ENCODE measurements around the gene COA1. TPM values are rescaled to one million over a fixed set of nuclear protein-coding genes. Genes with fewer than 3 reads are reported as not detected.

Gene COA1
- total RNA-seq, 2 experiments from 2014 or later, result 63.9 to 96.0 TPM

DNA sequence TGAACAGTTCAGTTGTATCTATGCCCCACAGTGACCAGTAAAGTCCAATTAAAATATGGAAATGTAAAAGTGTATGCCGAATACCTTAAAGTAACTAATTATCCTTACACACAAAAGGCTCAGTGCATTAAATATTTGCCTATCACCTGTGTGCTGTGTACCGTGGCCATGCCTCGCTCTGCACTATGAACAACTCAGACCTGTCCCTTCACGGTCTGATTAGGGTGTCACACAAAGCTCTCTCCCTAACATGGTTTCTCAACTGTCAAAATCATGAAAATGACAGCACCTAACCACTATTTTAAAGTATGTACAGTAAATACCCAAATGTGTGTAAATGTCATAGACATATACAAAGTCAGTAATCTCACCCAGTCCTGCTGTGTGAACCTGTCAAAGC, 103.3 kb downstream of the COA1 start:
- H3K79me2 ChIP-seq (ENCODE audit: insufficient read depth, low read depth, low read length), result peaks cover 40% of the 10 kb centered on the region; the same call in 1 of the 2 replicates
- peak overlapping the region; percentile 4 for H3K4me3 ChIP-seq (ENCODE audit: low read depth, low read length, poor library complexity, severe bottlenecking)
- H3K9me3 ChIP-seq (ENCODE audit: low read length), result no peaks in the 10 kb centered on the region
- peaks cover 44% of the 10 kb centered on the region for H3K4me1 ChIP-seq (ENCODE audit: insufficient read depth, low read length, poor library complexity, severe bottlenecking)
- H2AFZ ChIP-seq (ENCODE audit: low read length), result no peak overlapping the region
- H3K4me2 ChIP-seq (ENCODE audit: low read length), result peak overlapping the region; percentile 49
- peak overlapping the region; percentile 31 for H3K27ac ChIP-seq (ENCODE audit: low read depth, low read length, poor library complexity, severe bottlenecking)
- peak; percentile 20 for DNase-seq (ENCODE audit: low spot score)
- intact Hi-C loops (cut with micrococcal nuclease; ENCODE audit: unreplicated experiment), result no loop called here
- peaks cover 92% of the 10 kb centered on the region for H3K36me3 ChIP-seq (ENCODE audit: insufficient read depth, low read length)
- H3K9me2 ChIP-seq (ENCODE audit: insufficient read depth, low read length), result no peaks in the 10 kb centered on the region
- ChIA-PET CTCF (ENCODE audit: unreplicated experiment) (interaction anchor here (0.6 kb wide), 1 partner anchor 95 kb away, joined by 3 read pairs; no protein-coding TSS in a partner anchor), POLR2A (interaction anchor here (1.0 to 1.5 kb wide), 2 partner anchors 12 to 23 kb away, joined by 4 to 6 read pairs; no protein-coding TSS in a partner anchor)
- 0 out of 2 replicates have a peak, but pooled peaks cover 7% of the 10 kb centered on the region for H4K20me1 ChIP-seq (ENCODE audit: insufficient read depth, low read length)
- BruUV-seq (replicated peaks), result no TSS peak
- TF ChIP-seq, protein P1, sequence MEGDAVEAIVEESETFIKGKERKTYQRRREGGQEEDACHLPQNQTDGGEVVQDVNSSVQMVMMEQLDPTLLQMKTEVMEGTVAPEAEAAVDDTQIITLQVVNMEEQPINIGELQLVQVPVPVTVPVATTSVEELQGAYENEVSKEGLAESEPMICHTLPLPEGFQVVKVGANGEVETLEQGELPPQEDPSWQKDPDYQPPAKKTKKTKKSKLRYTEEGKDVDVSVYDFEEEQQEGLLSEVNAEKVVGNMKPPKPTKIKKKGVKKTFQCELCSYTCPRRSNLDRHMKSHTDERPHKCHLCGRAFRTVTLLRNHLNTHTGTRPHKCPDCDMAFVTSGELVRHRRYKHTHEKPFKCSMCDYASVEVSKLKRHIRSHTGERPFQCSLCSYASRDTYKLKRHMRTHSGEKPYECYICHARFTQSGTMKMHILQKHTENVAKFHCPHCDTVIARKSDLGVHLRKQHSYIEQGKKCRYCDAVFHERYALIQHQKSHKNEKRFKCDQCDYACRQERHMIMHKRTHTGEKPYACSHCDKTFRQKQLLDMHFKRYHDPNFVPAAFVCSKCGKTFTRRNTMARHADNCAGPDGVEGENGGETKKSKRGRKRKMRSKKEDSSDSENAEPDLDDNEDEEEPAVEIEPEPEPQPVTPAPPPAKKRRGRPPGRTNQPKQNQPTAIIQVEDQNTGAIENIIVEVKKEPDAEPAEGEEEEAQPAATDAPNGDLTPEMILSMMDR (conservative IDR thresholded peaks at IDR 0.05; ENCODE audit: low read length), result no peak
- TF ChIP-seq EZH2phosphoT487 (IDR thresholded peaks at IDR 0.05; ENCODE audit: borderline replicate concordance, low read depth, low read length), result no peak

DNA sequence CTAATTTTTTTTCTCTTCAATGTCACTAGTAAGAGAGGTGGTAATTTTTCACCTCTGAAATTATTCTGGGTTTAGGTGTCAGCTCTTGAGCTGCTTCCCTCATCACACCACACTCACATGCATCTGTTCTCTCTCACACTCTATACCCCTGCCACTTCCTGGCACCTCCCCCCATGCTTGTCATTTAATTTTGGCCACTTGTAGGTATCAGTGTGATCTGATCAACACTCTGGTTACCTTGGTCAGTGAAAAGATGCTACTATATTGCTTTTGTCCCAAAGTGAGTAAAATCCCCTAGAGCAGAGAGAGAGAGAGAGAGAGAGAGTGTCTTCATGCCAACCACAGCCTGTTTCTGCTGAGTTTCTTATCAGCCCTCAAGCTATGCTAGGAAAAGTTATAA, 103.9 kb downstream of the COA1 start:
- Histone ChIP-seq H3K36me3 (ENCODE audit: insufficient read depth, low read length) (peaks cover 91% of the 10 kb centered on the region), H3K4me3 (ENCODE audit: low read depth, low read length, poor library complexity, severe bottlenecking) (peak overlapping the region; percentile 4), H3K9me2 (ENCODE audit: insufficient read depth, low read length) (no peaks in the 10 kb centered on the region), H3K4me2 (ENCODE audit: low read length) (peak overlapping the region; percentile 49), H3K4me1 (ENCODE audit: insufficient read depth, low read length, poor library complexity, severe bottlenecking) (peaks cover 44% of the 10 kb centered on the region), H2AFZ (ENCODE audit: low read length) (no peak overlapping the region), H3K27ac (ENCODE audit: low read depth, low read length, poor library complexity, severe bottlenecking) (peak overlapping the region; percentile 31), H3K9me3 (ENCODE audit: low read length) (no peaks in the 10 kb centered on the region), H3K79me2 (ENCODE audit: insufficient read depth, low read depth, low read length) (peaks cover 40% of the 10 kb centered on the region; the same call in 1 of the 2 replicates), H4K20me1 (ENCODE audit: insufficient read depth, low read length) (0 out of 2 replicates have a peak, but pooled peaks cover 7% of the 10 kb centered on the region)
- TF ChIP-seq EZH2phosphoT487 (IDR thresholded peaks at IDR 0.05; ENCODE audit: borderline replicate concordance, low read depth, low read length), result no peak
- TF ChIP-seq, protein P1 (conservative IDR thresholded peaks at IDR 0.05; ENCODE audit: low read length), result no peak
- ChIA-PET POLR2A (interaction anchor here (0.6 kb wide), 1 partner anchor 8 kb away, joined by 3 read pairs; no protein-coding TSS in a partner anchor), CTCF (ENCODE audit: unreplicated experiment) (interaction anchor here (0.6 kb wide), 1 partner anchor 95 kb away, joined by 3 read pairs; no protein-coding TSS in a partner anchor)
- BruUV-seq (replicated peaks), result no TSS peak
- intact Hi-C loops (cut with micrococcal nuclease; ENCODE audit: unreplicated experiment), result no loop called here
- DNase-seq (ENCODE audit: low spot score), result peak; percentile 71

DNA sequence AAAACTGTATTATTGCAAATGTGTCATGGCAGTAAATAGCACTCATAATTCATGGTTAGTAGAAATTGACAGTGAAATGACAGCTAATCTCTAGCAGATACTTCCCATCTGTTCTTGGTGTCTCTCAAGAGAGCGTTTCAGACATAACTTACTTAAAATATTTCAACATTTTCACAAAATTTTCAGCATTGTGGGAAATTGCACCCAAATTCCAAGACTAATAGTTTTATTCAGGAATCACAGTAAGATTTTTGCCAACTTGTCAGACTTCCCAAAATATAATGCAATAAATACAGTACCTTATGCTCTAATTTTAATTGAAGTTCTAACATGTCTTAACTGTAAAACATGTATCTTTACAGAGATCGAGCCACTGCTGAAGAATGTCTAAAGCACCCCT, 105.2 kb downstream of the COA1 start:
- no peaks in the 10 kb centered on the region for H3K9me2 ChIP-seq (ENCODE audit: insufficient read depth, low read length)
- no peak overlapping the region for H3K27ac ChIP-seq (ENCODE audit: low read depth, low read length, poor library complexity, severe bottlenecking)
- H2AFZ ChIP-seq (ENCODE audit: low read length), result no peak overlapping the region
- ChIA-PET POLR2A (no interaction called here), CTCF (ENCODE audit: unreplicated experiment) (no interaction called here)
- TF ChIP-seq, protein P1 (conservative IDR thresholded peaks at IDR 0.05; ENCODE audit: low read length), result no peak
- H3K36me3 ChIP-seq (ENCODE audit: insufficient read depth, low read length), result peaks cover 91% of the 10 kb centered on the region
- intact Hi-C loops (cut with micrococcal nuclease; ENCODE audit: unreplicated experiment), result no loop called here
- H3K79me2 ChIP-seq (ENCODE audit: insufficient read depth, low read depth, low read length), result peaks cover 40% of the 10 kb centered on the region; the same call in 1 of the 2 replicates
- H3K4me1 ChIP-seq (ENCODE audit: insufficient read depth, low read length, poor library complexity, severe bottlenecking), result peaks cover 44% of the 10 kb centered on the region
- H3K4me3 ChIP-seq (ENCODE audit: low read depth, low read length, poor library complexity, severe bottlenecking), result no peak overlapping the region
- H3K4me2 ChIP-seq (ENCODE audit: low read length), result peak overlapping the region; percentile 49; the same call in 1 of the 2 replicates
- no TSS peak for BruUV-seq (replicated peaks)
- no peak for DNase-seq (ENCODE audit: low spot score)
- no peaks in the 10 kb centered on the region for H3K9me3 ChIP-seq (ENCODE audit: low read length)
- H4K20me1 ChIP-seq (ENCODE audit: insufficient read depth, low read length), result 0 out of 2 replicates have a peak, but pooled peaks cover 7% of the 10 kb centered on the region
